Inferior parietal cortex (tissue), 1 donor: ENCODE measurements around the gene PLEKHJ1.

Experiments
- DNase-seq: peaks from one replicate; pipeline ENCODE4 v3.0.0-alpha.2; 2016; ENCODE audit errors: extremely low spot score

The PLEKHJ1 gene

GRCh38 chr19:2234996-2235380, 1.1 kb downstream of the PLEKHJ1 start:
- DNase-seq = no peak

- no peak for DNase-seq
Observed at GRCh38 chr19:2233601-2234280, 2.4 kb downstream of the PLEKHJ1 start.

- DNase-seq = no peak
Observed at GRCh38 chr19:2232286-2233151, 3.6 kb downstream of the PLEKHJ1 start.

- DNase-seq = no peak
Observed at GRCh38 chr19:2231621-2232221, 4.4 kb downstream of the PLEKHJ1 start.

GRCh38 chr19:2230807-2231533, 5.2 kb downstream of the PLEKHJ1 start:
- no peak for DNase-seq

- DNase-seq = no peak
Observed at GRCh38 chr19:2230033-2230531, 6.0 kb downstream of the PLEKHJ1 start.

GRCh38 chr19:2229103-2230032, 6.8 kb downstream of the PLEKHJ1 start:
- DNase-seq = no peak

- no peak for DNase-seq
Observed at GRCh38 chr19:2228157-2229030, 7.7 kb downstream of the PLEKHJ1 start.

- DNase-seq = no peak
Observed at GRCh38 chr19:2227415-2228156, 8.5 kb downstream of the PLEKHJ1 start.

- DNase-seq = no peak
Observed at GRCh38 chr19:2226840-2227360, 9.2 kb downstream of the PLEKHJ1 start.

GRCh38 chr19:2226051-2226839, 9.9 kb downstream of the PLEKHJ1 start:
- DNase-seq = no peak

GRCh38 chr19:2225415-2226050, 10.6 kb downstream of the PLEKHJ1 start:
- no peak for DNase-seq

GRCh38 chr19:2224754-2225349, 11.3 kb downstream of the PLEKHJ1 start:
- no peak for DNase-seq

- DNase-seq = no peak
Observed at GRCh38 chr19:2223959-2224358, 12.2 kb downstream of the PLEKHJ1 start.

- DNase-seq = no peak
Observed at GRCh38 chr19:2223391-2223790, 12.7 kb downstream of the PLEKHJ1 start.

- DNase-seq = no peak
Observed at GRCh38 chr19:2221918-2222317, 14.2 kb downstream of the PLEKHJ1 start.

GRCh38 chr19:2221250-2221831, 14.8 kb downstream of the PLEKHJ1 start:
- DNase-seq = no peak
